MM.1S (cell line): ENCODE data around the gene PDPN.

Source experiments
- DNase-seq: peaks from one replicate; pipeline ENCODE4 v3.0.0-alpha.2; 2015
- H2AFZ ChIP-seq: fragments of 300-600 bp; sonication (generic); 2 replicates; pipeline ENCODE4 v1.6.0; 2016; ENCODE audit warnings: antibody characterized with exemption, low read length
- H3F3A ChIP-seq: fragments of 300-600 bp; sonication (generic); 2 replicates; pipeline ENCODE4 v1.6.1; 2016; ENCODE audit warnings: mild to moderate bottlenecking, antibody characterized with exemption, low read length, moderate library complexity, mixed read lengths; ENCODE audit not compliant: insufficient read depth
- H3K27ac ChIP-seq: fragments of 300-600 bp; sonication (generic); 2 replicates; pipeline ENCODE4 v1.5.1; 2016; ENCODE audit warnings: mild to moderate bottlenecking, low read length
- H3K27me3 ChIP-seq: fragments of 300-600 bp; sonication (generic); replicated peaks from 2 replicates; pipeline ENCODE4 v1.6.0; 2016; ENCODE audit warnings: low read length; ENCODE audit not compliant: insufficient read depth
- H3K36me3 ChIP-seq: fragments of 300-600 bp; sonication (generic); replicated peaks from 2 replicates; pipeline ENCODE4 v1.6.1; 2016; ENCODE audit warnings: mild to moderate bottlenecking, low read length, mixed read lengths; ENCODE audit not compliant: insufficient read depth
- H3K4me1 ChIP-seq: fragments of 300-600 bp; sonication (generic); 2 replicates; pipeline ENCODE4 v1.6.1; 2016; ENCODE audit warnings: low read length, mixed read lengths
- H3K4me2 ChIP-seq: fragments of 300-600 bp; sonication (generic); 2 replicates; pipeline ENCODE4 v1.6.0; 2016; ENCODE audit warnings: low read depth, low read length
- H3K4me3 ChIP-seq: fragments of 300-600 bp; sonication (generic); 2 replicates; pipeline ENCODE4 v1.5.1; 2016; ENCODE audit warnings: low read length, mixed read lengths
- H3K79me2 ChIP-seq: fragments of 300-600 bp; sonication (generic); 2 replicates; pipeline ENCODE4 v1.6.1; 2016; ENCODE audit warnings: mixed run types, low read length, mixed read lengths
- H3K9ac ChIP-seq: fragments of 300-600 bp; sonication (generic); 2 replicates; pipeline ENCODE4 v1.6.1; 2016; ENCODE audit warnings: low read length, mixed read lengths
- H3K9me2 ChIP-seq: fragments of 300-600 bp; sonication (generic); replicated peaks from 2 replicates; pipeline ENCODE4 v1.6.1; 2016; ENCODE audit warnings: mild to moderate bottlenecking, low read length, mixed read lengths; ENCODE audit not compliant: insufficient read depth
- H3K9me3 ChIP-seq: fragments of 300-600 bp; sonication (generic); replicated peaks from 2 replicates; pipeline ENCODE4 v1.6.1; 2016; ENCODE audit warnings: mild to moderate bottlenecking, low read length, mixed read lengths; ENCODE audit not compliant: insufficient read depth
- H4K20me1 ChIP-seq: fragments of 300-600 bp; sonication (generic); 2 replicates; pipeline ENCODE4 v1.6.1; 2016; ENCODE audit warnings: mild to moderate bottlenecking, low read length, moderate library complexity, mixed read lengths; ENCODE audit not compliant: insufficient read depth
- EZH2 ChIP-seq: fragments of 300-600 bp; sonication (generic); optimal IDR thresholded peaks from 2 replicates; pipeline ENCODE3; 2017; ENCODE audit warnings: low read depth, mild to moderate bottlenecking, antibody characterized with exemption, low read length, mixed read lengths
- EZH2phosphoT487 ChIP-seq: fragments of 300-600 bp; sonication (generic); IDR thresholded peaks from 2 replicates; pipeline ENCODE4 v1.6.1; 2018; ENCODE audit warnings: antibody characterized with exemption, low read length
- TF ChIP-seq, protein P1 (sequence below): fragments of 300-600 bp; sonication (generic); IDR thresholded peaks from 2 replicates; pipeline ENCODE4 v1.5.1; 2016; ENCODE audit warnings: antibody characterized with exemption, low read length, mixed read lengths

PDPN gene, protein sequence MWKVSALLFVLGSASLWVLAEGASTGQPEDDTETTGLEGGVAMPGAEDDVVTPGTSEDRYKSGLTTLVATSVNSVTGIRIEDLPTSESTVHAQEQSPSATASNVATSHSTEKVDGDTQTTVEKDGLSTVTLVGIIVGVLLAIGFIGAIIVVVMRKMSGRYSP

DNA sequence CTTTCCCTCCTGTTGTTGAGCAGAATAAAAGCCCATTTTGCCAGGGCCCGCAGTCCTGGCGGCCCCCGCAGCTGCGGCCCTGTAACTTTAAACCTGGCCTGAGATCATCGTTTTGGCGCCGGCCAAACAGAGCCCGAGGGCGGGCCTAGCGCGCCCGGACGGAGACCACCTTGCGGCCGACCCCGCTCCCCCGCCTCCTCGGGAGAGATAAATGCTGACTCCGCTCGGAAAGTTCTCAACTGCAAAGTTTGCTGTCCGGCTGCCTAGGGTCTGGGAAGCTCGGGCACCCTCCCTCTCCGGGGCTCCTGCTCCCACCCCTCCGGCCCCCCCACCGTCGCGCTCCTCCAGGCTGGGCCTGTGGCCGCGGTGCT is at the start of gene PDPN:
PDPN (plus strand) TSS at position 238 of the 371 bp plus-strand sequence. CDS start 202 bp downstream, outside the sequence.
- Histone ChIP-seq H3K4me1 (no peaks in the 10 kb centered on the region), H3K36me3 (no peaks in the 10 kb centered on the region), H3K9me2 (no peaks in the 10 kb centered on the region), H3K27me3 (peaks cover 30% of the 10 kb centered on the region), H3K4me3 (no peak within 1 kb of the TSS), H2AFZ (no peak within 1 kb of the TSS), H3K27ac (no peak within 1 kb of the TSS), H3K9ac (no peak within 1 kb of the TSS), H3F3A (no peaks in the 10 kb centered on the region), H3K79me2 (no peaks in the 10 kb centered on the region), H4K20me1 (no peaks in the 10 kb centered on the region), H3K9me3 (no peaks in the 10 kb centered on the region), H3K4me2 (no peak within 1 kb of the TSS)
- no peak for DNase-seq
- TF ChIP-seq, protein P1, sequence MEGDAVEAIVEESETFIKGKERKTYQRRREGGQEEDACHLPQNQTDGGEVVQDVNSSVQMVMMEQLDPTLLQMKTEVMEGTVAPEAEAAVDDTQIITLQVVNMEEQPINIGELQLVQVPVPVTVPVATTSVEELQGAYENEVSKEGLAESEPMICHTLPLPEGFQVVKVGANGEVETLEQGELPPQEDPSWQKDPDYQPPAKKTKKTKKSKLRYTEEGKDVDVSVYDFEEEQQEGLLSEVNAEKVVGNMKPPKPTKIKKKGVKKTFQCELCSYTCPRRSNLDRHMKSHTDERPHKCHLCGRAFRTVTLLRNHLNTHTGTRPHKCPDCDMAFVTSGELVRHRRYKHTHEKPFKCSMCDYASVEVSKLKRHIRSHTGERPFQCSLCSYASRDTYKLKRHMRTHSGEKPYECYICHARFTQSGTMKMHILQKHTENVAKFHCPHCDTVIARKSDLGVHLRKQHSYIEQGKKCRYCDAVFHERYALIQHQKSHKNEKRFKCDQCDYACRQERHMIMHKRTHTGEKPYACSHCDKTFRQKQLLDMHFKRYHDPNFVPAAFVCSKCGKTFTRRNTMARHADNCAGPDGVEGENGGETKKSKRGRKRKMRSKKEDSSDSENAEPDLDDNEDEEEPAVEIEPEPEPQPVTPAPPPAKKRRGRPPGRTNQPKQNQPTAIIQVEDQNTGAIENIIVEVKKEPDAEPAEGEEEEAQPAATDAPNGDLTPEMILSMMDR = no peak
- TF ChIP-seq EZH2phosphoT487 = no peak
- TF ChIP-seq EZH2 = no peak

DNA sequence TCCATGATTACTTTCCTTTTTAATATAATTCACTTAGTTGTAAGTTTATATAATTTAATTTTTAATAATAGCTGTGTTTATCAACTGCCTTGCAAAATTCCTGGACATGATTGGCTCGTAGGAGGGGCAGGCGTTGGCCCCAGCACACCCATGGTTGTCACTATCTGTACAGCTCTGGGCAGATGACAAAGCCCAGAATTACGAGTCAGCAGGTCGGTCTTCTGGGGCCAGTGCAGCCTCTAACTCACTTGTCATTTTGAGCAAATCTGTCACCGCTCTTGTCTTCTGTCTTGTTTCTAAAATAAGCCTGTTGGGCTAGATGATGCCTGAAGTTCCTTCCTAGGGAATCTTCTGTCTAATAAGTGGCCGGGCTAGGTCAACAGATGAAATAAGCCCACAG is 48.4 kb upstream of the PDPN start:
- H3K9me3 ChIP-seq = no peaks in the 10 kb centered on the region
- H4K20me1 ChIP-seq = no peaks in the 10 kb centered on the region
- H3K9ac ChIP-seq = no peak overlapping the region
- H3F3A ChIP-seq = no peaks in the 10 kb centered on the region
- no peaks in the 10 kb centered on the region for H3K79me2 ChIP-seq
- H3K4me2 ChIP-seq = no peak overlapping the region
- H3K9me2 ChIP-seq = no peaks in the 10 kb centered on the region
- H3K36me3 ChIP-seq = no peaks in the 10 kb centered on the region
- no peak overlapping the region for H3K4me3 ChIP-seq
- no peak overlapping the region for H3K27ac ChIP-seq
- H2AFZ ChIP-seq = no peak overlapping the region
- no peak for DNase-seq
- no peaks in the 10 kb centered on the region for H3K27me3 ChIP-seq
- H3K4me1 ChIP-seq = no peaks in the 10 kb centered on the region
- TF ChIP-seq, protein P1 = no peak
- TF ChIP-seq EZH2 (no peak), EZH2phosphoT487 (no peak)

DNA sequence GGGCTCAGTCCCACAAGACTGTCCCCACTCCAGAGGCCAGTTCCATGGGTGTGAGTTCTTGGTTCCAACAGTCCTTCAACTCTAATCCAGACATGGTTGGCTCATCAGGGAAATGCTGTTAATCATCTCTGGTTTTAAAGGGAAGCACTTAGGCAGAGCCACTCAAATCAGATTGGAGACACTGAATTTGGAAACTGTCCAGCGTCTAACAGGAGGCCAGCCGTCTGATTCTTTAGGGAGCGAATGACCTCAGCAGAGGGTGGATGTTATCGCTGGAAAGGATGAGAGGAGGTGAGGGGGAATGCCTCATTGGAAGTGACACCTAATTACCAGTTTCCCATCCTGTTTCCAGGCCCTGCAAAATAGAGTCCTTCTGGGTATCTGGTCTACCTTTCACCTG is 47.1 kb upstream of the PDPN start:
- H3K9me3 ChIP-seq = no peaks in the 10 kb centered on the region
- DNase-seq = no peak
- no peaks in the 10 kb centered on the region for H3K9me2 ChIP-seq
- H4K20me1 ChIP-seq = no peaks in the 10 kb centered on the region
- H2AFZ ChIP-seq = no peak overlapping the region
- H3K4me2 ChIP-seq = no peak overlapping the region
- TF ChIP-seq EZH2phosphoT487 = no peak
- TF ChIP-seq EZH2 = no peak
- TF ChIP-seq, protein P1 = no peak
- no peak overlapping the region for H3K4me3 ChIP-seq
- H3F3A ChIP-seq = no peaks in the 10 kb centered on the region
- H3K9ac ChIP-seq = no peak overlapping the region
- H3K79me2 ChIP-seq = no peaks in the 10 kb centered on the region
- no peaks in the 10 kb centered on the region for H3K27me3 ChIP-seq
- 0 out of 2 replicates have a peak, but pooled peaks cover 6% of the 10 kb centered on the region for H3K4me1 ChIP-seq
- no peak overlapping the region for H3K27ac ChIP-seq
- H3K36me3 ChIP-seq = no peaks in the 10 kb centered on the region
